WTC11 (cell line): ENCODE results near the gene FNDC5.

Source experiments
- CTCF ChIP-seq: fragments of 200-600 bp; IDR thresholded peaks from 2 replicates; pipeline ENCODE4 v1.8.0; 2022; ENCODE audit warnings: antibody characterized with exemption
- MAX ChIP-seq: sonication (generic); formaldehyde crosslinking; IDR thresholded peaks from 2 replicates; pipeline ENCODE4 v1.8.0; 2022; ENCODE audit warnings: mild to moderate bottlenecking, missing genetic modification reagents

DNA sequence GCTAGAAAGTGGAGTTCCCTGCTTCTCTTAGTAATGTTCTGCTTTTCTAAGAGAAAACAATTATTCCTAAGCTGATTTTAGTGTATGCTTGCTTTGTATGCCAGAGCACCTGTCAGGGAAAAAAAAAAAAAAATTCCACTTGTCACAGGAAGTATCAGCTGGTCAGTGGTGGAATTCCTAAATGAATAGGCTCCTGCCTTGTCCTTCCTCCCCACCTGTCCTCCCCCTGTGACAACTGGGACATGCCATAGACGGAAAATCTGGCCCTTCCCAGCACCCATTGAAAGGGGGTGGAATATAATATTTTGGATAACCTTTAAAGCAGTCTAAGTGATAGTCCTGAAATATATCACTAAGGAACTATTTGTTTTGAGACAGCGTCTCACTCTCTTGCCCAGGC, 10.8 kb downstream of the FNDC5 start:
- TF ChIP-seq CTCF (no peak), MAX (CRISPR knock-in tag) (no peak)
